SJCRH30 (cell line): ENCODE data around the gene SHISA9. TPM values are rescaled to one million over a fixed set of nuclear protein-coding genes. Genes with fewer than 3 reads are reported as not detected.
A peak's percentile ranks its signal among the peaks of the same experiment; 100 is the strongest.

Experiments
- DNase-seq, 2 experiments: peaks; one replicate each; pipeline ENCODE4 v3.0.0-alpha.2; 2015 to 2020
- H3K27ac ChIP-seq: fragments of 250-450 bp; sonication (Bioruptor Pico); 2 replicates; pipeline ENCODE4 v1.5.1; 2020; ENCODE audit warnings: mild to moderate bottlenecking, moderate library complexity
- H3K27me3 ChIP-seq: fragments of 250-450 bp; sonication (Bioruptor Pico); 2 replicates; pipeline ENCODE4 v1.5.1; 2020; ENCODE audit warnings: mild to moderate bottlenecking, moderate library complexity
- H3K36me3 ChIP-seq: fragments of 250-450 bp; sonication (Bioruptor Pico); 2 replicates; pipeline ENCODE4 v1.5.1; 2020; ENCODE audit warnings: mild to moderate bottlenecking, moderate library complexity
- H3K4me1 ChIP-seq: fragments of 250-450 bp; sonication (Bioruptor Pico); 2 replicates; pipeline ENCODE4 v1.5.1; 2020; ENCODE audit warnings: mild to moderate bottlenecking, moderate library complexity
- H3K4me3 ChIP-seq: fragments of 250-450 bp; sonication (Bioruptor Pico); 2 replicates; pipeline ENCODE4 v1.5.1; 2020; ENCODE audit warnings: mild to moderate bottlenecking, moderate library complexity
- H3K9me3 ChIP-seq: fragments of 250-450 bp; sonication (Bioruptor Pico); replicated peaks from 2 replicates; pipeline ENCODE4 v1.5.1; 2020; ENCODE audit warnings: mild to moderate bottlenecking, moderate library complexity
- total RNA-seq: library from RNA; depleted of rRNA; stranded (reverse); fragments of >200 nt; shearing (Covaris generic); gene quantifications from 2 replicates; pipeline ENCODE4 v1.2.3, GENCODE V29; 2014

SHISA9 gene
- total RNA-seq, 1 experiment from 2014 or later = not detected

- Histone ChIP-seq H3K36me3 (no peaks in the 10 kb centered on the region), H3K4me3 (no peak overlapping the region), H3K4me1 (no peaks in the 10 kb centered on the region), H3K27me3 (no peaks in the 10 kb centered on the region), H3K27ac (no peak overlapping the region), H3K9me3 (no peaks in the 10 kb centered on the region)
- DNase-seq = no peak
Measured at GRCh38 chr16:13139661-13140241, 238.4 kb downstream of the SHISA9 start.

DNA sequence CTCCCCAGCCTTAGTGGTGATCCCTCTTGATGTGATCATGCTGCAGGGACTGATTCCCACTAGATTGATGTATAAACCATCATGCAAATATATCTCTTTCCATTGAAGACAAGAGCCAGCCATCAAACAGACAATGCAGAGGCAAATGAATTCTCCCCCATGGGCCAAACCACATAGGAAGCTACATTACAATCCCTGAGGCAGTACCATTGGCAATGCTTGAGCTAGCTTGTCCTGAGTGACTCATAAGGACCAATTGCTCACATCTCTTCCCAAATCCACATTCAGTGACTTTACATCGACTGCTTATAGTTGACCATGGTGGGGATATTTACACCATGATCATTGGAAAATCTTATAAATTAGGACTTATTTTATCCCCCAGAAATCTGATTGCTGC is 242.2 kb downstream of the SHISA9 start:
- no peaks in the 10 kb centered on the region for H3K9me3 ChIP-seq
- H3K27me3 ChIP-seq = no peaks in the 10 kb centered on the region
- H3K4me1 ChIP-seq = no peaks in the 10 kb centered on the region
- no peak for DNase-seq
- H3K4me3 ChIP-seq = no peak overlapping the region
- no peak overlapping the region for H3K27ac ChIP-seq
- H3K36me3 ChIP-seq = no peaks in the 10 kb centered on the region

- no peaks in the 10 kb centered on the region for H3K9me3 ChIP-seq
- no peaks in the 10 kb centered on the region for H3K36me3 ChIP-seq
- no peaks in the 10 kb centered on the region for H3K27me3 ChIP-seq
- no peaks in the 10 kb centered on the region for H3K4me1 ChIP-seq
- no peak for DNase-seq
- H3K27ac ChIP-seq = no peak overlapping the region
- H3K4me3 ChIP-seq = no peak overlapping the region
Measured at GRCh38 chr16:13146829-13147228, 245.4 kb downstream of the SHISA9 start.

- Histone ChIP-seq H3K36me3 (no peaks in the 10 kb centered on the region), H3K9me3 (no peaks in the 10 kb centered on the region), H3K4me1 (no peaks in the 10 kb centered on the region), H3K4me3 (no peak overlapping the region), H3K27ac (no peak overlapping the region), H3K27me3 (no peaks in the 10 kb centered on the region)
- DNase-seq = no peak
Measured at GRCh38 chr16:13148294-13148693, 246.9 kb downstream of the SHISA9 start.

DNA sequence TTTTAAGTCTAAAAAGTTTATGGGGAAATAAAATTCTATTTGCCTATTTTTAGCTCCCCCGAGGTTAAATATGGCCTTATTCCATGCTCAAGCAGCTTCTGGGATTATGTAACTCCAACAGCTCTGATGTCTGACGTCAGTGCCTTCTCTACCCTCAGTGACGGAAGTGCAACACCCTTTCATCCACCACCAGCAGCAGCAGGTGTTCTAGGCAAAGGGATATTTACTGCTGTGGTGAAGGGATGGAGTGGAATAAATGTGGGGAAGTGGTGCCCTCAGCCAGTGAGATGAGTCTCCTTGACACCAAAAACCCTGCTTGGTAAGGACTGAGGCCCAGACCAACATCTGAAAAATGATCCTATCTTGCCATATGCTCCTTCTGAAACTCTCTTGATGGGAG is 247.4 kb downstream of the SHISA9 start:
- H3K4me1 ChIP-seq = no peaks in the 10 kb centered on the region
- H3K4me3 ChIP-seq = no peak overlapping the region
- H3K27me3 ChIP-seq = no peaks in the 10 kb centered on the region
- H3K9me3 ChIP-seq = no peaks in the 10 kb centered on the region
- no peak overlapping the region for H3K27ac ChIP-seq
- peak; percentile 13 to 38 for DNase-seq
- H3K36me3 ChIP-seq = no peaks in the 10 kb centered on the region

DNA sequence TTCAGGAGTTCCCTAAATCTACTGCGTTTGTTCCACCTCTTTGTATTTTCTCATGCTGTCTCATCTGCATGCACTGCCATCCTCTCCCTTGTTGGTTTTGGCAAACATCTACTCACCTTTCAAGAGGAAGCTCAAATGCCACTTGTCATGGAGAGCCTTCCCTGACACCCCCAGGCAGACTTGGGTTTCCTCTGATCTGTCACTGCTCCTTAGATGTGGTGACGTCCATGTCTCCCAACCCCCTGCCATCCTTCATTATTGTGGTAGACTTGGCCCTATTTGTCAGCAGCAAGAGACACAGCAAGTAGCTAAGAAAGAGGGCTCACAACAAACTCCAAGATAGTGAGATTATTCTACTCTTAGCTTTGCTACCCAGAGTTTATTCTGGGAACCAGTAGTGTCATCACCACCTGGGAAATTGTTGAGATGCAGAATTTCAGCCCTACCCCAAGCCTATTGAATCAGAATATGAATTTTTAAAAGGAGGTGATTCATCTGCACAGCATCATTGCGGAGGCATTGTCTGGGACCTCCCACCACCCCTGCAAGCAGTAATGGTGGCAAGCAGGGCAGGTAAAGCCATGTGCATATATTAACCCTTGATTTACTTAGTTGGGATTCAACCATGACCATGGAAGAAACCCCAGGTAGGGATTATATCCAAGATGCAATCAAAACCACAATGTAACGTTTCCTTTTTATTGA is 248.9 kb downstream of the SHISA9 start:
- no peaks in the 10 kb centered on the region for H3K27me3 ChIP-seq
- H3K4me1 ChIP-seq = no peaks in the 10 kb centered on the region
- no peaks in the 10 kb centered on the region for H3K9me3 ChIP-seq
- no peak for DNase-seq
- no peaks in the 10 kb centered on the region for H3K36me3 ChIP-seq
- no peak overlapping the region for H3K4me3 ChIP-seq
- H3K27ac ChIP-seq = no peak overlapping the region

DNA sequence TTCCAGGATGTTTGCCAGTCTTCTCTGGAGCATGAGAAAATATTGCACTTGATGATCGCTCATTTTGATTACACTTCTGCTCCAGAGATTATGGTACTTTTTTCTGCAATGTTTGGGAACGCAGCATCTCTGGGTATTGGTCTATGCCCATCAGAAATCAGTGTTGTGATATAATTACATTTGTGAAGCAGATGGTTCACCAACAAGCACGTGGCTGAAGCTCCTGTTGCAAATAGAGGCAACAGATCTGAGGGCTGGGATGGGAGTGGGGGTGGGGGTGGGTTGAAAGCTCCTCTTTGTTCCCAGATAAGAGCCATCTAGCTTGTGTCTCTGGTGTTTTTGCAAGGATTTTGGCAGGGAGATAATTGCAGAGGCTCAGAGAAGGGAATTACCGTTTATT is 252.3 kb downstream of the SHISA9 start:
- no peak overlapping the region for H3K27ac ChIP-seq
- H3K36me3 ChIP-seq = no peaks in the 10 kb centered on the region
- no peaks in the 10 kb centered on the region for H3K9me3 ChIP-seq
- no peaks in the 10 kb centered on the region for H3K27me3 ChIP-seq
- no peak for DNase-seq
- no peaks in the 10 kb centered on the region for H3K4me1 ChIP-seq
- H3K4me3 ChIP-seq = no peak overlapping the region

- Histone ChIP-seq H3K4me3 (no peak overlapping the region), H3K9me3 (no peaks in the 10 kb centered on the region), H3K36me3 (no peaks in the 10 kb centered on the region), H3K27ac (no peak overlapping the region), H3K27me3 (no peaks in the 10 kb centered on the region), H3K4me1 (no peaks in the 10 kb centered on the region)
- no peak for DNase-seq
Measured at GRCh38 chr16:13154799-13155198, 253.4 kb downstream of the SHISA9 start.

DNA sequence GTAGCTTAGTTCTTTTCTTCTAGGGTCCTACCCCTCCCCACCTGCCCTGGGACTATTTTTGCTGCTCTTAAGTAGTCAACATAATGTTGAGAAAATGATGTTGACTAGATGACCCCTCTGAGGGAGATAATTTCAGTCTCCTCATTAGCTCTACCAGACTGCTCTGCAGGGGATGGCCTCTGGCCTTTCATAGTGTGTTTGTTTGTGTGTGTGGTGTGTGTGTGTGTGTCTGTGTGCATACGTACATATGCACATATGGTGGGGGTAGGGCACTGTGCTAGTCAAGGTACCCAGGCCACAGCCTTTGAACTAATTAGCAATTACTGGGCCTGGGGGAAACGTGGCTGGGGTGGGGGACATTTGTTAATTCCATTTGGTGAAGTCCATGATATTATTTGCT is 254.0 kb downstream of the SHISA9 start:
- Histone ChIP-seq H3K4me3 (no peak overlapping the region), H3K9me3 (no peaks in the 10 kb centered on the region), H3K27ac (no peak overlapping the region), H3K36me3 (no peaks in the 10 kb centered on the region), H3K27me3 (no peaks in the 10 kb centered on the region), H3K4me1 (no peaks in the 10 kb centered on the region)
- no peak for DNase-seq

GRCh38 chr16:13155780-13156179 is 254.4 kb downstream of the SHISA9 start:
- Histone ChIP-seq H3K4me1 (no peaks in the 10 kb centered on the region), H3K36me3 (no peaks in the 10 kb centered on the region), H3K9me3 (no peaks in the 10 kb centered on the region), H3K27ac (no peak overlapping the region), H3K4me3 (no peak overlapping the region), H3K27me3 (no peaks in the 10 kb centered on the region)
- no peak for DNase-seq

GRCh38 chr16:13157082-13157481 is 255.7 kb downstream of the SHISA9 start:
- H3K27ac ChIP-seq = no peak overlapping the region
- H3K9me3 ChIP-seq = no peaks in the 10 kb centered on the region
- no peaks in the 10 kb centered on the region for H3K27me3 ChIP-seq
- H3K36me3 ChIP-seq = no peaks in the 10 kb centered on the region
- no peak overlapping the region for H3K4me3 ChIP-seq
- no peak for DNase-seq
- H3K4me1 ChIP-seq = no peaks in the 10 kb centered on the region

DNA sequence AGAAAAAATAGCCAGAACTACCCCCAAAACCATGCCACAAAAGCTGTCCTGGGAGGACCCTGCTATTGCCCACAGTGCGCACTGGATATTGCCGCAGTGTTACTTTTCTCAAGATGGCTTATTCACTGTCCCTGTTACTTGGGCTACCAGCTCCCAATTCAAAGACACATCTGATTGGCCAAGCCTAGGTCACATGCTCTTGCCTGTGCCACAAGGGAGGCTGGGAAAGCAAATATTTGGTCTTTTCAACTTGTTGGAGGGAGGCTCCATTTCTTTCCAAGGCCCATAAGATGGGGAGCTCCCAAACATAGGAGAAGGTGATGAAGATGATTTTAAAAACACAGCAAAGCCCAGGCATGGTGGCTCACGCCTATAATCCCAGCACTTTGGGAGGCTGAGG is 257.0 kb downstream of the SHISA9 start:
- Histone ChIP-seq H3K9me3 (no peaks in the 10 kb centered on the region), H3K27ac (no peak overlapping the region), H3K27me3 (no peaks in the 10 kb centered on the region), H3K4me1 (no peaks in the 10 kb centered on the region), H3K36me3 (no peaks in the 10 kb centered on the region), H3K4me3 (no peak overlapping the region)
- no peak for DNase-seq

DNA sequence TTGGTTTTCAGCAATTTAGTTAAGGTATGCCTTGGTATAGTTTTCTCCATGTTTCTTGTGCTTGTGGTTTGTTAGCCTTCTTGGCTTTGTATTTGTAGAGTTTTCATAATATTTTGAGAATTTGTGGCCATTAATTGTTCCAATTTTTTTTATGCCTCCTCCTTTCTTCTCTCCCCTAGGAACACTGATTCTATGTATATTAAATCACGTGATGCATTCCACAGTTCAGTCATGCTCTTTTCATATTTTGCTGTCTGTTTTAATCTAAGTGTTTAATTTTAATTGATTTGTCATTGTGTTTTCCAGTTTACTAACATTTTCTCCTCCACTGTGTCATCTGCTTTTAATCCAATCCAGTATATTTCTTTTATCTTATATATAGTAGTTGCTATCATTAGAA is 263.6 kb downstream of the SHISA9 start:
- Histone ChIP-seq H3K27ac (no peak overlapping the region), H3K4me1 (no peaks in the 10 kb centered on the region), H3K4me3 (no peak overlapping the region), H3K9me3 (no peaks in the 10 kb centered on the region), H3K36me3 (no peaks in the 10 kb centered on the region), H3K27me3 (no peaks in the 10 kb centered on the region)
- DNase-seq = no peak

GRCh38 chr16:13168091-13168572 is 266.7 kb downstream of the SHISA9 start:
- no peaks in the 10 kb centered on the region for H3K36me3 ChIP-seq
- H3K27ac ChIP-seq = no peak overlapping the region
- H3K4me3 ChIP-seq = no peak overlapping the region
- no peaks in the 10 kb centered on the region for H3K9me3 ChIP-seq
- H3K4me1 ChIP-seq = no peaks in the 10 kb centered on the region
- DNase-seq = peak in 1 of 2 experiments; percentile 2
- H3K27me3 ChIP-seq = no peaks in the 10 kb centered on the region

DNA sequence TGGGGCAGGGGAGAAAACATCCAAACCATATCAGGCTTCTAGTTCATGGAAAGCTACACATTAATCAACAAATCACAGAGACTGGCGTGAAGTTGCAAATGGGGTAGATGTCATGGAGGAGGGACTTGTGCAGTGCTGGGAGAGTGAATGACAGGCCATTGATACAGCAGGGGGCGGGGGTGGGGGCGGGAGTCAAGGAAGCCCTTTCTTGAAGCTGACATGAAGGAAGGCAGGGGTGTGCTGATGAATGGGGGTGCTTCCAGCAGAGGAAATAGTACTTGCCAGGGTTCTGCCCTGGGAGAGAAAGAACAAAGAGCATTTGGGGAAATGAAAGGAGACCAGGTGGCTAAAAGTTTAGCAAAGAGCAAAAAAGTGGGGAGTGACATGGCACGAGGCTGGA is 269.9 kb downstream of the SHISA9 start:
- H3K4me3 ChIP-seq = no peak overlapping the region
- no peaks in the 10 kb centered on the region for H3K36me3 ChIP-seq
- H3K4me1 ChIP-seq = no peaks in the 10 kb centered on the region
- no peaks in the 10 kb centered on the region for H3K27me3 ChIP-seq
- no peak for DNase-seq
- H3K27ac ChIP-seq = no peak overlapping the region
- no peaks in the 10 kb centered on the region for H3K9me3 ChIP-seq

- Histone ChIP-seq H3K4me1 (no peaks in the 10 kb centered on the region), H3K4me3 (no peak overlapping the region), H3K27ac (no peak overlapping the region), H3K36me3 (no peaks in the 10 kb centered on the region), H3K9me3 (no peaks in the 10 kb centered on the region), H3K27me3 (no peaks in the 10 kb centered on the region)
- no peak for DNase-seq
Measured at GRCh38 chr16:13176711-13177110, 275.3 kb downstream of the SHISA9 start.
